ENCODE measurements around the gene INIP. TPM values are rescaled to one million over a fixed set of nuclear protein-coding genes. Genes with fewer than 3 reads are reported as not detected.

The INIP gene
- total and polyA plus RNA-seq, 2 of the 13 experiments (the other 11 are each of a cell fraction or from before 2014, with no cell fraction given): 13.6 to 28.6 TPM

DNA sequence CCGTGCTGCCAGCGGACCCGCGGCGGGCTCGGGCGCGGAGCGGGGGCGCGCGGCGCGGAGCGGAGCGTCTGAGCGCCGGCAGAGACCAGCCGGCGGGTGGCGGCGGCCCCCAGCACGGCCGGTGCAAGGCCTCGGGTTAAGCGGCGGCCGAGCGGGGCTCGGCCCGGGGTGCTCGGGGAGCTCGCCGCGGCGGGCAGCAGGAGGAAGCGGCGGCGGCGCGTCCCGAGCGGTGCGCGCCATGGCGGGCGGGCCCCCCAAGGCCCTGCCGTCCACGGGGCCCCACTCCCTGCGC, 32.8 kb upstream of the INIP start (continued):
- TF ChIP-seq NBN (conservative IDR thresholded peaks at IDR 0.05): no peak
- no peak for TF ChIP-seq ZNF556 (CRISPR knock-in tag; IDR thresholded peaks at IDR 0.05; ENCODE audit: borderline replicate concordance)
- no peak for TF ChIP-seq ZBTB42 (CRISPR knock-in tag; IDR thresholded peaks at IDR 0.05)
- no peak for TF ChIP-seq DR1 (CRISPR knock-in tag; IDR thresholded peaks at IDR 0.05)
- TF ChIP-seq ZNF549 (CRISPR knock-in tag; IDR thresholded peaks at IDR 0.05): no peak
- TF ChIP-seq IRF2 (CRISPR knock-in tag; IDR thresholded peaks at IDR 0.05): no peak
- no peak for TF ChIP-seq NFE2L2 (IDR thresholded peaks at IDR 0.05; ENCODE audit: low read length)
- TF ChIP-seq ZNF256 (CRISPR knock-in tag; conservative IDR thresholded peaks at IDR 0.05): no peak
- no peak for TF ChIP-seq ZNF746 (CRISPR knock-in tag; IDR thresholded peaks at IDR 0.05)
- no peak for TF ChIP-seq ZNF382 (CRISPR knock-in tag; IDR thresholded peaks at IDR 0.05; ENCODE audit: borderline replicate concordance)
- no peak for TF ChIP-seq ZNF33B (CRISPR knock-in tag; IDR thresholded peaks at IDR 0.05)
- TF ChIP-seq ZNF547 (CRISPR knock-in tag; IDR thresholded peaks at IDR 0.05): peak; percentile 43; the same call in 1 of the 2 replicates
- TF ChIP-seq POGK (CRISPR knock-in tag; conservative IDR thresholded peaks at IDR 0.05): no peak
- TF ChIP-seq MTF1 (CRISPR knock-in tag; IDR thresholded peaks at IDR 0.05): no peak
- TF ChIP-seq ZFP82 (CRISPR knock-in tag; IDR thresholded peaks at IDR 0.05; ENCODE audit: borderline replicate concordance): no peak
- no peak for TF ChIP-seq POLR2G (IDR thresholded peaks at IDR 0.05; ENCODE audit: low read depth, low read length)
- TF ChIP-seq, protein P1, sequence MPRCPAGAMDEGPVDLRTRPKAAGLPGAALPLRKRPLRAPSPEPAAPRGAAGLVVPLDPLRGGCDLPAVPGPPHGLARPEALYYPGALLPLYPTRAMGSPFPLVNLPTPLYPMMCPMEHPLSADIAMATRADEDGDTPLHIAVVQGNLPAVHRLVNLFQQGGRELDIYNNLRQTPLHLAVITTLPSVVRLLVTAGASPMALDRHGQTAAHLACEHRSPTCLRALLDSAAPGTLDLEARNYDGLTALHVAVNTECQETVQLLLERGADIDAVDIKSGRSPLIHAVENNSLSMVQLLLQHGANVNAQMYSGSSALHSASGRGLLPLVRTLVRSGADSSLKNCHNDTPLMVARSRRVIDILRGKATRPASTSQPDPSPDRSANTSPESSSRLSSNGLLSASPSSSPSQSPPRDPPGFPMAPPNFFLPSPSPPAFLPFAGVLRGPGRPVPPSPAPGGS (CRISPR knock-in tag; IDR thresholded peaks at IDR 0.05): no peak
- no peak for TF ChIP-seq GABPB1 (CRISPR knock-in tag; IDR thresholded peaks at IDR 0.05)
- no peak for TF ChIP-seq ZNF20 (CRISPR knock-in tag; IDR thresholded peaks at IDR 0.05)
- 0 out of 2 replicates have a peak, but pooled peaks have one; percentile 11 for TF ChIP-seq FLYWCH1 (CRISPR knock-in tag; IDR thresholded peaks at IDR 0.05)
- TF ChIP-seq AGO1 (IDR thresholded peaks at IDR 0.05; ENCODE audit: low read depth, low read length, poor library complexity, severe bottlenecking): no peak
- TF ChIP-seq, protein P2, sequence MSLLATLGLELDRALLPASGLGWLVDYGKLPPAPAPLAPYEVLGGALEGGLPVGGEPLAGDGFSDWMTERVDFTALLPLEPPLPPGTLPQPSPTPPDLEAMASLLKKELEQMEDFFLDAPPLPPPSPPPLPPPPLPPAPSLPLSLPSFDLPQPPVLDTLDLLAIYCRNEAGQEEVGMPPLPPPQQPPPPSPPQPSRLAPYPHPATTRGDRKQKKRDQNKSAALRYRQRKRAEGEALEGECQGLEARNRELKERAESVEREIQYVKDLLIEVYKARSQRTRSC (CRISPR knock-in tag; IDR thresholded peaks at IDR 0.05; ENCODE audit: low read depth): no peak
- no peak for TF ChIP-seq EHMT2 (IDR thresholded peaks at IDR 0.05; ENCODE audit: borderline replicate concordance, low read depth, low read length)
